ENCODE measurements around the gene WNK4.

WNK4 gene

DNA sequence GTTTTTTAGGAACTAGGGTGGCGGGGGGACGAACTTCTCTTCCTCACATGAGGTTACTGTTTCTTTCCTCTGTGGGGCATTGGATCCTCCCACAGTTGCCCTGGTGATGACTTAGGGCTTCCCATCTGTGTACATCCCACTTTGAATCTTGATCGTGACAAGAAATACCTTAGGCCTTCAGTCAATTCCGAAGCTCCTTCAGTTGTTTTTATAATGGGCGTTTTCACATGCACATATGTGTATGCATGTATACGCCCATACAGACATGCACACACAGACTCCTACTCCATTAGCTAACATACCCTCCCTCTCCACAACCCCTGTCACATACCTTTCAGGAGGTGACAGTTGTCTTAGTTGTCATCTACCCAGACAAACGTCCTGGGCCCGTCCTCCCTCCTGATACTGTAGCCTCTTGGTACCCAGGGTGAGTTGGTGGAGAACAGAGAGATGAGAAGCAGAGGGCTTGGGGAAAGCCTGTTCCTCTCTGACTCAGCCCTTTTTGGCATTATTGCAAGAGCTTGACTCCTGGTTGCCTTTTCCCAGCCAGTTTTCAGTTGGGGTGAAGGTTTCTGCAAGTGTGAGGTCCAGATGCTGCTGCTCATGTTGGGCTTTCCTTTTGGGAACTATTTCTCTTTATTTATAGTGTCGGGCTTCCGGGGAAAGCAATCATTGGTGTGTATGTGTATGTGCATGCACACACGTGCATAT, 61.7 kb downstream of the WNK4 start:
- DNase-seq, result no peak

DNA sequence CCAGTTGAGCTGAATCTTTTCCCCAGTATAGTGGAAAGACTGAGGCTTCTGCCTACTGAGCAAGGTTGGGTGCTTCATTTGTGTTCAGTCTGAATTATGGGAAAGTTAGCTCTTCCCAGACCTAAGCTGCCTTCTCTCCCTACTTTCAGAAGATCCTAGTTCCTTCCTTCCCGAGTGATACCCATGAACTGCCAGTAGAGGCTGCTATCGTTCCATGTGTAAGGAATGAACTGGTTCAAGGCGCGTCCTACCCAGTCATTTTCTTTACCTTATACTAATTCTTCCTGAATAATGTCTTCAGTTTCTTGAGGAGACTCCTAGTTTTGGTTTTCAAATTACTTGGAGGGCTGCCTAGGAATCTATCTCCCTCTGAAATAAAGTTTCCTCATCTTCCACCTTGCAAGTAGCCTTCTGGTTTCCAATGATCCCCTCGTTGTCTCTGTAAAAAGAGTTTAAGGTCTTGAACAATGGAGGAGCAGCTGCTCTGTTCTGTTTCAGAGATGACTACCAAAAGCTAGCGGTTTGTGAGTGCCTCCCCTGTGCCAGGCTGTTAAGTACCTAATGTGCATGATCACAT, 63.0 kb downstream of the WNK4 start:
- peak; percentile 40 for DNase-seq

DNA sequence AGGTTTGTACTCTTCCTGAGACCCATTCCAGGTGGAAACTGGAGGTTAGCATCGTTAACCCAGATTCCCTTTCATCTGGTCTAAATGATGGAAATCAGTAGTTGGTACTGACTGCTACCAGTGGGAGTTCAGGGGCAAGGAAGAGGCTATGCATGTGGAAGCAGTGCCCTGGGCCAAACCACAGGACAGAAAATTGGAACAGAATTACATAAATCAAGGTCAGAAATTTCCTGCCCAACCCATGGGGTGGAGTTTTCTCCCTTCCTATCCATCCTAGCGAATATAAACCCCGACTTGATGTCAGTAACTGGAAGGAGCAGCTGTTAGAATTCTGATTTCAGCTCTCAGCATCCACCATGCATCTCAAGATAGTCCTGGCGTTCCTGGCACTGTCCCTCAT, 63.9 kb downstream of the WNK4 start, which contains the start of gene AOC2:
AOC2 (plus strand) TSS at position 310 of the 400 bp plus-strand sequence; CDS start at position 357, 47 bp downstream.
- DNase-seq, result peak; percentile 48

DNA sequence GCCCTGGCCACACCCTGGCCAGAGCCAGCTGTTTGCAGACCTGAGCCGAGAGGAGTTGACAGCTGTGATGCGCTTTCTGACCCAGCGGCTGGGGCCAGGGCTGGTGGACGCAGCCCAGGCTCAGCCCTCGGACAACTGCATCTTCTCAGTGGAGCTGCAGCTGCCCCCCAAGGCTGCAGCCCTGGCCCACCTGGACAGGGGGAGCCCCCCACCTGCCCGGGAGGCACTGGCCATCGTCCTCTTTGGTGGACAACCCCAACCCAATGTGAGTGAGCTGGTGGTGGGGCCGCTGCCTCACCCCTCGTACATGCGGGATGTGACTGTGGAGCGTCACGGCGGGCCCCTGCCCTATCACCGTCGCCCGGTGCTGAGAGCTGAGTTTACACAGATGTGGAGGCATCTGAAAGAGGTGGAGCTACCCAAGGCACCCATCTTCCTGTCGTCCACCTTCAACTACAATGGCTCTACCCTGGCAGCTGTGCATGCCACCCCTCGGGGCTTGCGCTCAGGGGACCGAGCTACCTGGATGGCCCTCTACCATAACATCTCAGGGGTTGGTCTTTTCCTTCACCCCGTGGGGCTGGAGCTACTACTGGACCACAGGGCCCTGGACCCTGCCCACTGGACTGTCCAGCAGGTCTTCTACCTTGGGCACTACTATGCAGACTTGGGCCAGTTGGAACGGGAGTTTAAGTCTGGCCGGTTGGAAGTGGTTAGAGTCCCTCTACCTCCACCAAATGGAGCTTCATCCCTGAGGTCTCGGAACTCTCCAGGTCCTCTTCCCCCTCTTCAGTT, 64.5 kb downstream of the WNK4 start:
- no peak for DNase-seq

DNA sequence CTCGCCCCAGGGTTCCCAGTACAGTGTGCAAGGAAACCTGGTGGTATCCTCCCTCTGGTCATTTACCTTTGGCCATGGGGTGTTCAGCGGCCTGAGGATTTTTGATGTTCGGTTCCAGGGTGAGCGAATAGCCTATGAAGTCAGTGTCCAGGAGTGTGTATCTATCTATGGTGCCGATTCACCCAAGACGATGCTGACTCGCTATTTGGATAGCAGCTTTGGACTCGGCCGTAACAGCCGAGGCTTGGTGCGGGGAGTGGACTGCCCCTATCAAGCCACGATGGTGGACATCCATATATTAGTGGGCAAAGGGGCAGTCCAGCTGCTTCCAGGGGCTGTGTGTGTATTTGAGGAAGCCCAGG, 65.1 kb downstream of the WNK4 start:
- DNase-seq, result no peak

DNA sequence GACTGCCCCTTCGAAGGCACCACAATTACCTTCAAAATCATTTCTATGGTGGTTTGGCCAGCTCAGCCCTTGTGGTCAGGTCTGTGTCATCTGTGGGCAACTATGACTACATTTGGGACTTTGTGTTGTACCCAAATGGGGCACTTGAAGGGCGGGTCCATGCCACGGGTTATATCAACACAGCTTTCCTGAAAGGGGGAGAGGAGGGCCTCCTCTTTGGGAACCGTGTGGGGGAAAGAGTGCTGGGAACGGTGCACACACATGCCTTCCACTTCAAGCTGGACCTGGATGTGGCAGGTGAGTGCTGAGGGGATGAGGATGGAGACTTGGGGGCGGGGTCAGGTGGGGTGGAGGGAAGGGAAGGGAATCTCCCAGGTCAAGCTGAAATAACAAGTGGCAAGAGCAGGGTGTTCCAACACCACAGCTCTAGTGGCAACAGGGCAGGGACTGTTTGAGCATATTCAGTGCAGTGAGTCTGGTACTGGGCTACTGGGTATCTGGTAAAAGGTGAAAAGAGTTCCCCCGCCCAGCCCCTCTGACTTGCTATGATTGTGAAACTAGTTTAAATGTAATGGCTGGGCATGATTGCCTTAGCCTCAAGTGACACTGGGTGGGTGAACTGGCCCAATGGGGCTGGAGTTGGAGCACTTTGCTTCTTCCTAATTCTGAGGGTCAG, 65.6 kb downstream of the WNK4 start:
- no peak for DNase-seq
